ENCODE results near the gene STK33.

Gene STK33

DNA sequence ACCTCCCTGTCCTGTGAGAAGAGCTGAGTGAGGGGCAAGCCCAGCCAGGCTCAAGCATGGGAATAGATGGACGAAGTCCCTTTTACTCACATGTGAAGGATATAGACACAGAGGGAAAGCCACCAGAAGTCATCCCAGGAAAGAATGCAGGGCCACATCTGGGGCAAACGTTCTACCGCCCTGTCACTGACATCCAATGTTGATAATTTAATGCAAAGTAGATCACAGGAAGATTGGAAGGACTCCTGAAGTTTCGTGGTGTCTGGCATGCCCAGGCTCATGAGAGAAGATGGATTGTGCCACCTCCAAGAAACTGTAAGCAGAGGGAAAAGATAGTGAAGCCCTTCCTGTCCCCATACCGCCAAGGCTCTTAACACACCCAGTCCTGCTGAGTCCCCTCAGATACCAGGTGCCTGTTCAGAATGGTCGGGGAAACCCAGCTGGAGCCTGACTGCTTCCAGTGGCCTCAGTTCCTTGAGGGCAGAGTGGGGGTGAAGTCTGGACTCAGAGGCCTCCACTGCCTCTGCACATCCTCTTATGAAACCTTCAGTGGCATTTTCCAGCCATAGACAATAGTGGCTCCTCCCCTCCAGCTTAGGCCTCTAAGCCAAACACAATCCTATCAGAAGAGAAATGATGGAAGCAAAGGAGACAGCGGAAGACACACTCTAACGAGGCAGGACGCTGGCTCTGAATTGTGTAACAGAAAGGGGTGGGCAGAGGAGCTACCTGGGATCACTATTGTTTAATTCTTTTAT lies 7.5 kb upstream of the STK33 start:
- no peak for DNase-seq

DNA sequence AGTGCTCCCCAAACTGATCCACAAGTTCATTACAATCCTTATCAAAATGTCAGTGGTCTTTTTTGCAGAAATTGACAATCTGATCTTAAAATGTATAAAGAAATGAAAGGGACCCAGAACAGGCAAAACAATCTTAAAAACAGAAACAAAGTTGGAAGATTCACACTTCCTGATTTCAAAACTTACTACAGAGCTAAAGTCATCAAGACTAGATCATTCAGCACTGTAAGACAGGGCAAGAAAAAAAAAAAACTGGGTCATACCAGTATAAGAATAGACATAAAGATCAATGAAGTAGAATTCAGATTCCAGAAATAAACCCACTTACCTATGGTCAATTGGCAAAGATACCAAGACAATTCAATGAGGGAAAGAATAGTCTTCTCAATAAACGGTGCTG lies 4.5 kb upstream of the STK33 start:
- DNase-seq = no peak

DNA sequence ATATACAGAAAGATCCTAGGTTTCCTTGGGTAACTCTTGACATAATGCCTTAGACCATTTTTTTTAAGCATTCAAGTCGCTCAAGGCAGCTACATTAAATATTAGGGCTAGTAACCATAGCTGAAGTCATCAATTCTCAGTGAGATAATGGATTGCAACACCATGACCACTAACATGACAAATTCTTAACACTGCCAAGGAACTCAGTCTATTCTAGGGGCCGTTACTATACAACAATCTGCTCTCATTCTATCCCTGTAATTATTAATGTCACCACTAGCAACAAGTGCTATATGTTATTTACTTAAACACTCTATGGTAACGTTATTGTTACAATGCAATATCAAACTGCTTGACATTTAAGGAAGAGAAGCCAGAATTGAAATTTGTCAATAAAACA lies 3.2 kb upstream of the STK33 start:
- no peak for DNase-seq

DNA sequence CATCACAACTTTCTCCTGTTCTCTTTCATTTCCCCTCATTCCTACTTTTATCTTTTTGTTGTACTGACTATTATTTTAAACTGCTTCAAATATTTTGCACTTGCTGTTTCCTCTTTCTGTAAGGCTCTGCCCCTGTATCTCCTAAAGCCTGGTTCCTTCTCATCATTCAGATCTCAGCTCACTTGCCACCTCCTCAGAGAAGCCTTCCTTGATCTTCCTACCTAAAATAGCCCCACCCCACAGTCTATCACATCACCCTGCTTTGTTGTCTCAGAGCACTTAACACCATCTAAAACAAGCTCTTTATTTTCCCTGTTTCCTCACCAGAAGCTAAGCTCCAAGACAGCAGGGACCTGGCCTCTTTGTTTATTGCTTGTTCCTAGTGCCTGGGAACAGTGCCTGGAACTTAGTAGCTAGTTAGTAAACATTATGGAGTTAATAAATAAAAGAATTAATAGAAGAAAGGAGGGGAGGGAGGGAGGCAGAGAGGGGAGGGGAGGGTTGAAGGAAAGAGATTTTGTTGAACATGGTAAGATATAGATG lies 2.5 kb upstream of the STK33 start:
- DNase-seq = no peak

DNA sequence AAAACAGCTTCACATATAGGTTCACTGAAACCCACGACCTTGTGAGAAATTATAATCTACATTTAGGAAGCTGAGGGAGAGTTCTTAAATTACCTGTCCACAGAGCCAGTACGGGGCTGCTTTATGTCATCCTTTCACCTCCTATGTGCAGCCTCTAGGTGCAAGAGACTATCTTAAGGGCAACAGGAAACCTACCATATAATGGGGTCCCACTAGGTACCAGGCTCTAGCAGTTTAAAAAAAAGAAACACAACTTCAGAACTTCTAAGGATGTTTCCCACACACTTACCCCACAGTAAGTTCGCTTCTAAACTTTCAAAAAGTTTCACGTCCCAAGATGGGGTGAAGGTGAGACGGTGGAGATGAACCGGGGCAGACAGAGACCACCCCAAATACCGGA lies 573 bp downstream of the STK33 start:
- no peak for DNase-seq

DNA sequence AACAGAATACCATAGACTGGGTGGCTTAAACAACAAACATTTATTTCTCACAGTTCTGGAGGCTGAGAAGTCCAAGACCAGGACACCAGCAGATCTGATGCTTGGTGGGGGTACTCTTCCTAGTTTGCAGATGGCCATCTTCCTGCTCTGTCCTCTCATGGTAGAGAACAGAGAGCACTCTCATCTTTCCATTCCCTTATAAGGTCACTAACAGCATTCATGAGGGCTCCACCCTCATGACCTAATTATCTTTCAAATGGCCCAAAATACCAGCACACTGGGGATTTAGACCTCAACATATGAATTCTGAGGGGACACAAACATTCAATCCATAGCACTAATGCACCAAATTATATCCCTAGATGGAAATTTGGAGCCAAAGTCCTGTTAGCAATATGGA lies 6.1 kb downstream of the STK33 start:
- DNase-seq = no peak

DNA sequence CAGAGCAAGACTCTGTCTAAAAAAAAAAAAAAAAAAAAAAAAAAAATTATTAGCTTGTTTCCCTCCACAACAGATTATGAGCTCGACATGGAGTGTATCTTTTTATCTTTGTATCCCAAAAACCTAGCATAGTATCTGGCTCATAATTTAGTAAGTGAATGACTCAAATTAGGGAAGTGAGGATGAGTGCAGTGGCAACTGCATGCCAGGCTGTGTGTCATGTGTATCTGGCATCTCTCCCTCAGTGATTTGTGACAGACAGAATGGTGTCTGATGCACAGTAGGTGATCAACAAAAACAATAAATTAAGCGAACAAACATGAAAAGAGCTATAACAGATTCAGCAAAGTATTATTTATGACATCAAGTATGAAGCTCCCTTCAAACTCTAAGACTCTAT lies 7.2 kb downstream of the STK33 start:
- no peak for DNase-seq

DNA sequence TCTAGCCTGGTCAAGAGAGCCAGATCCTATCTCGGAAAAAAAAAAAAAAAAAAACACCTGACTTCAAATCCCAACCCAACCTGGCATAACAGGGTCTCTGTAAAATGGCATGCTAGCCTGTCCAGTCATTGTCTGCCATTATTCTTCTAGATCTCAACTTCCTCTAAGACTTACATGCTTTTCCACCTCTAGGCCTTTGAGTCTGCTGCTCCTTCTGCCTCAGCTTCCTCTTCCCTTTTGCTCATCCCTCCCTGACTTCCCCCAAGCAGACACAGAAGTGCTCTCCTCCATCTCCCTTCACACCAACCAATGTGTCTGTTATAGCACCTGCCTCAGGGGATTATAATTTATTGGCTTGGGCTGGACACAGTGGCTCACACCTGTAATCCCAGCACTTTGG lies 7.8 kb downstream of the STK33 start:
- no peak for DNase-seq

DNA sequence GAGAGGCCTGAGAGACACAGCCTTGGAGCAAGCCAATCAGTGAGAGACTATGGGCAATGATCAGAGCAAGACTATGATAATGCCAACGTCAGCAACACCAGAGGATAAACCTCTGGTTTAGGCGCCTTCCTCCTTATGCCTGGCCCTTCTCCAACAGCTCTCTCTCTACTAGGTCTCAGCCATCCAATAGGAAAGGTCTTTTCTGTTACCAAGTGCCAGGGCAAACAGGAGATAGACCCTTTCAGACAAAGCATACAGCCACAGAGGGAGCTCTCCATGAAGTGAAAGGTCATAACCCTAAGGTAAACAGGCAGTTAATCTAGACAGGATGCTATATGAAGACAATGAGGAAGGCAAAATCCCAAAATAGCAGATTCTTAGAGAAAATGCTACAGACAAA lies 9.5 kb downstream of the STK33 start:
- no peak for DNase-seq

DNA sequence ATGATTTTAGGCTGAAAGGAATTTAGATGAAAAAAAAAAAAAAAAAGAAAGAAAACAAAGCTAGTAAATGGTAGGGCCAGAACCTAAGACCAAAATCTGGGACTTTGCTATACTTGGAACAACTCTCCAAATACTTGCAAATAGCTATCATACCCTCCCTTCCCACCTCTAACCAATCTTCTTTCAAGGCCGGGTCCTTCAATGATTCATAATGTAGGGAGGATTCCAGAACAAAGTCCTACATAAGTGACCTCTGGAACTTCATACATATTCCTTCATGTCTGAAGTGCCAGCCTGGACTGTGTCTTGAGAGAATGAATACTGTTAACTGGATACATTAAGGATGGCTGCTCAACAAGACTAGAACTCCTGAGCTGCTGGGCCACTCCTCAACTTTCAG lies 9.9 kb downstream of the STK33 start:
- no peak for DNase-seq

DNA sequence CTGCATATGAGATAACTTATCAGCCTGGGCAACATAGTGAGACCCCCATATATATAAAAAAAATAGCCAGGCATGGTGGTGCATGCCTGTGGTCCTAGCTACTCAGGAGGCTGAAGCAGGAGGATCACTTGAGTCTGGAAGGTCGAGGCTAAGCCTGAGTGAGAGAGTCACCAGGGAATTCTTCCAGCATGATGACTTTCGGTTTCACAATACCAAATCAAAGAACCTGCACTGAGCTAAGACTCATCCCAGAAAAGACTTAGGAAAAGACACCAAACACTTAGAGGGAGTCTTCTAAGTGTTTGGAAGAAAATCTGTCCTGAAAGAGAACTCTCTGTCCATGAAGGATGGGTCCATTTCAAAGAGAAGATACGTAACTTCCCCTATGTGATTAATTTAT lies 12.7 kb downstream of the STK33 start:
- no peak for DNase-seq

DNA sequence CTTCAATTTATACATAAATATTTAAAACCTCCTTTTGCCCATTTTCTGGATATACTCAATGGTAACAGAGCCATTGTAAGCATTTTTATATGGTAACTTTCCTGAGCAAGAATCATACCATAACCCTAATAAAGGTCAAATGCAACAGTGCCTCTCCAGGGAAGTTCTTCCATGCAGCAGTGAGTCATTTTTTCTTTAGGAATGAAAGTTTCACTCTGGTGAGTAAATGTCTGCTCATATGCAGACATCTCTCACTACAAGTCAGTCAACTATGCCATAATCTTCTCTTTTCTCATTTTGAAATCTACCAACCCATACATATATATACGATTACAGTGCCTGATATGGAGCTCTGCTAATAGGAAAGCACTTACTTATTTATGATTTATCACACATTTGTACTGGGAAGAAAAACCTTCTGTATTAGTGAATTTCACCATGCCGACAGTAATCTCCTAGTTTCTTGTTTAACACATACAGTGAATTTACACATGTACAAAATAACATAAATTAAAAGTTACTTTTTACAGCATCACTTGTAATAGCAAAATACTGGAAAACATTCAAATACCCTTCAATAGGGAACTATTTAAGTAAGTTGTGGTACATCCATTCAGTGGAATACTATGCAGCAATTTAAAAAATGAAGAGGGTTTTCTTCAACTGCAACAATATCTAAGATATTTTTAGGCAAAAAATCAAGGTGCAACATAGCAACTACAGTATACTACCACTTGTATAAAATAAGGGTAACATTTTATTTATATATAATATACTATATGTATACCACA lies 16.0 kb downstream of the STK33 start:
- DNase-seq = no peak

DNA sequence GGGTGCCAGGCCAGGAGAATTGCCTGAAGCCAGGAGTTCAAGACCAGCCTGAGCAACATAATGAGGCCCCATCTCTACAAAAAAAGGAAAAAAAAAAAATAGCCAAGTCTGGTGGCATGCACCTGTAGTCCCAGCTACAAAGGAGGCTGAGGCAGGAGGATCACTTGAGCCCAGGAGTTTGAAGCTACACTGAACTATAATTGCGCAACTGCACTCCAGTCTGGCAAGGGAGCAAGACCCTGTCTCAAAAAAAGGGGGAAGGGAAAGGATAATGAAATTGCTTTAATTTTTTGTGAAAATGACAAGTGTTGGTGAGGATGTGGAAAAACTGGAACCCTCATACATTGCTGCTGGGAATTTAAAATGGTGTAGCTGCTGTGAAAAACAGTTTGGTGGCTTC lies 19.2 kb downstream of the STK33 start:
- no peak for DNase-seq

DNA sequence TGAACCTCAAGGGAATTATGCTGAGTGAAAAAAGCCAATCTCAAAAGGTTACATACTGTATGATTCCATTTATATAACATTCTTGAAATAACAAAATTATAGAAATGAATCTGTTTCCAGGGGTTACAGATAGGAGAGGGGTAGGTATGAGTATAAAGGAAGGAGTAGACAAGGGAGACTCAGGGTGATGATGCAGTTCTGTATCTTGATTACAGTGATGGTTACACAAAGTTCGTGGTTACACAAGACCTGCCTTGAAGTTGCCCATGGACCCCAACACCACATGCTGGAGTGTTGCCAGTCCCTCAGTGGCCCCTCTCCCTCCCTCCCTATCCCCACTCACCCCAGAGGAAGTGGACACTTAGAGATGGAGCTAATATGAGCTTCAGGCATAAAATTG lies 20.3 kb downstream of the STK33 start:
- DNase-seq = no peak

DNA sequence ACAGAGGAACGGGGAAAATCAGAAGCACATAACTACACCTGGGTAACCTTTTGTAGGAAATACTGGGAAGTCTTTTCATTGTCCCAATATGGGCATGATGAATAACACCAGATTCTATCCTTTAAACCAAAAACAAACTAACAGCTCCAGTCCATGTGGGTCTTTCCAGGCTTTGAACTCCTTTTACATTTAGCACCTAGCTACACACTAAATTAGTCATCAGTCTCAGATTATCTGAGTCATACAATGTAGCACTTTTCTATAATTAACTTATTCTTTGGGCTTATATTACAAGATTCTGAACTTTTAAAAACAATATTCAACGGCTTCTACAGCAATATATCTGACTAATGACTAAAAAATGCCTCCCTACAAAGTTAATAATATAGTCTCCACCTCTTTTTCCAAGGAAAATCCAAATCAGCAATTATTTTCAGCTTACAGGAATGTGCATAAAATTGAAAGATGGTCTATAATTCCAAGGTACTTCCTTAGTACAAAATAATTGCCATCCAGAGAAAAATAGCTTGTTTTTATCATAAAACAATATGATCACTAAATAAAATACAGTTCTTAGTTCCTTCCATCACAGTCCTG lies 26.3 kb downstream of the STK33 start:
- DNase-seq = no peak

DNA sequence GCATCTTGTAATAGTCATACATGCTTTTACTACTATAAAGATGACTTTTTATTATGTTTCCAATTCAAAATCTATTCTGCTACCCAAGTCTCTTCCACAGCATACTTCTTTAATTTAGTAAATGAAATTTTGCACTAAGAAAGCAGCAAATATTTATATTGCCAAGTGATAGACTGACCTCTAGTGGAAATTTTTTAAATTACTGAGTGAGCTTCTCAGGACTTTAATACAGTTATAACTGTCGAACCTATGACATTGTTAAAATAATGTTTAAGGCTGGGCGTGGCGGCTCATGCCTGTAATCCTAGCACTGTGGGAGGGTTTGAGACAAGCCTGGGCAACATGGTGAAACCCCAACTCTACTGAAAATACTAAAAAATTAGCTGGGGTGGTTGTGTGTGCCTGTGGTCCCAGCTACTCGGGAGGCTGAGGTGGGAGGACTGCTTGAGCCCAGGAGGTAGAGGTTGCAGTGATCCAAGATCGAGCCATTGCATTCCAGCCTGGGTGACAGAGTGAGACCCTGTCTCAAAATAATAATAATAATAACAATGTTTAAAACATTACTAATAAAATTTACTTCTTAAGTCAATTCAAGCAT lies 27.3 kb downstream of the STK33 start:
- no peak for DNase-seq

DNA sequence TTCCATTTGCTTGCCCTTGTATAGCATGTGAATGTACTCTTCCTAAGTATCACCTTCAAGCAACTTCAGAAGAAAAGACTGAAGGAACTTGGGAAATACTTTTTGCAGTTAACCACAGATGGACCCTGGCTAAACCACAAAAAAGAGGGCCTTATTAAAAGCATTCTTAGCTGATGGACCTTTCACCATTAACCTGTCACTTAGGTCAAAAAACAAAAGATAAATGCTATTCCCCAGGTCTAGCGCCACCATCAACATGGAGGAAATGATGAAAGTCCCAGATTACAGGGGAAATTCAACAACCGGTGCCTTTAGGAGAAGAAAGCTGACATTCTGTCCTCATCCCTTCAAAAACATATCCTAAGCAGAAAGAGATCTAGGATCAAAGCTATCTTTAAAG lies 29.5 kb downstream of the STK33 start:
- DNase-seq = no peak

DNA sequence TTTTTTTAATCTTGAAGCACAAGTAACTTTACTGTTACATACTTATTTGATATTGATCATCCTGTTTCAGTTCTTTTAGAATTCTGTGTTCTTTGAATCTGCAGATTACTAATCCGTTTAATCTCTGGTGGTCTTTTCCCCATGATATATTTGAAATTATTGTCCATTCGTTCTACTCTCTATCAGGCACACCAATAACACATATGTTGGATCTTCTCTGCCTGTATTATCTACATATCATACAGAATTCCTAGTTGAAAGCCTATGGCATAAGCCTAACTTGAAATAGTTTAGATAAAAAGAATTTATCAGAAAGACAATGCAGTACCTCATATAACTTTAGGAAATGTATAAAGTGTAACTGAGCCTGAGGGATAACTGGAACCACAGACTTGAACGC lies 32.6 kb downstream of the STK33 start:
- DNase-seq = no peak

DNA sequence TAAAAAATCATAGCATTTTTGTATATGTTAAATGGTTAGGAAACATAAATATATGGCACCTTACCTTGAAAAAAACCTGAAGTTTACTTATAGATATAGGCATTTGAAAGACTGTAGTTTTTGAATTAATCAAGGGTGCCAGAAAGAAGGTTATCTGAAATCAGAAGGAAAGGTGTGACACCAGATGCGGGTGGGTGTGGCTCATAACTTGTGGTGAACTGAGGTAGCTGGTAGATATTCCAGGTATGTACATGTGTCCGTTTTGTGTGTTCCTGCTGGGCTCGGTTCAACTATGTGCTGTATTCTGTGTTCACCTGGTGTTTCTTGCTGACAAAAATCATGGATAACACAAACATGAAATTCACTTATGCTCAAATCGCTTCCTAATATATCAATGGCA lies 35.6 kb downstream of the STK33 start:
- no peak for DNase-seq

DNA sequence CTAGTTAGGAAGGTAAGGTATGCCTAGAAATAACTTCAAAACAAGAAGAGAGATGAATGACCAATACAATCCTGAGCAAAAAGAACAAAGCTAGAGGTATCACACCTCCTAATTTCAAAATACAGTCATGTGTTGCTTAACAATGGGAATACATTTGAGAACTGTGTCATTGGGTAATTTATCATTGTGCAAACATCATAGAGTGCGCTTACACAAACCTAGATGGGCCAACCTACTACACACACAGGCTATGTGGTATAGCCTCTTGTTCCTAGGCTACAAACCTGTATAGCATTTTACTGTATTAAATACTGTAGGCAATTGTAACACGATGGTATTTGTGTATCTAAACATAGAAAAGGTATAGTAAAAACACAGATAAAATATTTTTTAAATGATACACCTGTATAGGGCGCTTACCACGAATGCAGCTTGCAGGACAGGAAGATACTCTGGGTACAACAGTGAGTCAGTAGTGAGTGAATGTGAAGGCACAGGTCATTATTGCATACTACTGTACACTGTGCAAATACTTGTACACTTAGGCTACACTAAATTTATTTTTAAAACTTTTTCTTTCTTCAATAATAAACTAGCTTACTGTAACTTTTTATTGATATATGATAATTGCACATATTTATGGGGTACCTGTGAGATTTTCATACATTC lies 48.2 kb downstream of the STK33 start:
- DNase-seq = no peak

DNA sequence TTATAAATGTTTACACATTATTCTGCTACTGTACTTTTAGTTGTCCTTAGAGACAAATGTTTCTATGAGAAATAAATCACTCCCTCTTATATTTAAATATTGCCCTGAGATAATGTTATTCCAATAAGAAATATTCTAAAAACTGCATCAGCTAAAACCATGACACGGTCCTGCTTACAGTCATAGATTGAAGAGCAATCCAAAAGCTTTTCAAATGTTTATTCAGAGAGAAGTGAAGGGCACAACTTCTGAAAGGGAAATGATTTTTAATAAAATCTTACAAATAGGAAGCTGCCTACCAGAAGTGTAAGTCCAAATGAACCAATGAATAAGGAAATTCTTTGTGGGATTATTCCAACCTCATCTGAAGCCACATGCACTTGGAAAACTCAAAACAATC lies 49.2 kb downstream of the STK33 start:
- no peak for DNase-seq

DNA sequence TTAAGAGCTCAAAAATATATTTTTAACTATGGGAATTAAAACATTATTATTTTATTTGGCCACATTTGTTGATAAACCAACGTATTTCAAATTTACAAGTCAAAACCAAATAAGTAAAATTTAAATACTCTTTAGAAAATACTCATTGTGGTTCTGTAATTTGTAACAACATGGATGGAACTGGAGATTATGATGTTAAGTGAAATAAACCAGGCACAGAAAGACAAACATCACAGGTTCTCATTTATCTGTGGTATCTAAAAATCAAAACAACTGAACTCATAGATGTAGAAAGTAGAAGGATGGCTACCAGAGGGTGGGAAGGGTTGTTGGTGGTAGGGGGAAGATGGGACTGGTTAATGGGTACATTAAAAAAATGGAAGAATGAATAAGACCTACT lies 50.8 kb downstream of the STK33 start:
- no peak for DNase-seq

DNA sequence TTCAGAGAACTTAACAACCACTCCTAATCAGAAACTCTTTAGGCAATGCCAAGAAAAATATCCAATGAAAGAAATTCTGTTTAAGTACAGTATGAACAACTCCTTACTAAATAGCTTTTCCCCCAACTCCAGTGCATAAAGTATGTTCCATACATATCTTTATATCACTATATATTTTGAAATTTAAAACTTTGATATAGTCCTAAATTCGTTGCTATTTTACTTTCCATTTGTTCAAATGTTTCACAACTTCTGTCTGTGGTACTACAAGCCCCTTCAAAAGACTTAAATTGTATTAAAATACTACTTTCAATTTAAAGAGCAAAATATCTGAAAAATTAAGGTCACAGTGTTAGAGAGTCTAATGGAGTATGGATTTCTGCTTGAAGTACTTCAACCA lies 52.6 kb downstream of the STK33 start:
- DNase-seq = no peak

All from stimulated activated CD4-positive, alpha-beta T cell treated with anti-CD3 and anti-CD28 coated beads, Interleukin-4, amount 100 ng/mL, for 1 hour (primary cell).